Esophagus squamous epithelium (tissue), 4 donors: ENCODE results near the gene MYOCD.

Source experiments
- CTCF ChIP-seq, 6 experiments: fragments of 450-650 bp in 4 of 6; fragments of 200-600 bp in 2 of 6; sonication (generic) in 2 of 6; IDR thresholded peaks; one replicate each; pipeline ENCODE4 v1.5.1; 2016 to 2019; ENCODE audit warnings: antibody characterized with exemption in 6 of 6, mild to moderate bottlenecking in 4 of 6, moderate library complexity in 4 of 6
- POLR2A ChIP-seq, 4 donors: fragments of 450-650 bp; IDR thresholded peaks; one replicate each; pipeline ENCODE4 v1.6.1; 2017; ENCODE audit warnings: antibody characterized with exemption in 4 of 4, mild to moderate bottlenecking in 4 of 4, moderate library complexity in 3 of 4

- TF ChIP-seq CTCF (IDR thresholded peaks at IDR 0.05) (no peak), POLR2A (IDR thresholded peaks at IDR 0.05) (no peak)
Observed at GRCh38 chr17:12659500-12659899, 6.2 kb upstream of the MYOCD start.
